GM21447 (cell line): ENCODE measurements around the gene KRT82.

Source experiments
- ATAC-seq: cut with Tn5 transposase; IDR thresholded peaks from one replicate; pipeline ENCODE4 v1.9.1; 2021; ENCODE audit not compliant: unreplicated experiment

KRT82 gene

GRCh38 chr12:52362118-52362726 is 43.9 kb downstream of the KRT82 start:
- ATAC-seq, result no peak

- ATAC-seq, result no peak
These were observed 44.6 kb downstream of the KRT82 start for GRCh38 chr12:52361553-52361952.

- no peak for ATAC-seq
These were observed 45.4 kb downstream of the KRT82 start for GRCh38 chr12:52360663-52361271.

GRCh38 chr12:52360106-52360662 is 46.0 kb downstream of the KRT82 start:
- no peak for ATAC-seq

GRCh38 chr12:52359621-52360061 is 46.5 kb downstream of the KRT82 start:
- ATAC-seq, result no peak

GRCh38 chr12:52358575-52359350 is 47.4 kb downstream of the KRT82 start:
- ATAC-seq, result peak; percentile 95

- no peak for ATAC-seq
These were observed 49.2 kb downstream of the KRT82 start for GRCh38 chr12:52356762-52357580.

GRCh38 chr12:52356031-52356761 is 49.9 kb downstream of the KRT82 start:
- ATAC-seq, result no peak

GRCh38 chr12:52355176-52355575 is 51.0 kb downstream of the KRT82 start:
- no peak for ATAC-seq

GRCh38 chr12:52354200-52354599 is 51.9 kb downstream of the KRT82 start:
- ATAC-seq, result no peak

- no peak for ATAC-seq
These were observed 52.4 kb downstream of the KRT82 start for GRCh38 chr12:52353766-52354165.

GRCh38 chr12:52352951-52353350 is 53.2 kb downstream of the KRT82 start:
- ATAC-seq, result no peak

- ATAC-seq, result no peak
These were observed 54.7 kb downstream of the KRT82 start for GRCh38 chr12:52351196-52352059.

- no peak for ATAC-seq
These were observed 55.3 kb downstream of the KRT82 start for GRCh38 chr12:52350786-52351185.

- ATAC-seq, result no peak
These were observed 56.0 kb downstream of the KRT82 start for GRCh38 chr12:52350021-52350620.

- ATAC-seq, result no peak
These were observed 56.9 kb downstream of the KRT82 start for GRCh38 chr12:52349196-52349595.

GRCh38 chr12:52347551-52348510 is 58.3 kb downstream of the KRT82 start:
- no peak for ATAC-seq

GRCh38 chr12:52347016-52347415 is 59.1 kb downstream of the KRT82 start:
- ATAC-seq, result no peak
